NCI-H2081 (cell line): Measurements from ENCODE around the gene TMEM163.
"Not testable (repeated sequence)": the region's sequence is repeated elsewhere in the genome, so short reads cannot be mapped to it uniquely, and the experiment has no call there.

Experiments used
- DNase-seq, 2 experiments: peaks; one replicate each; lab custom pipeline; 2025; lab: John Stamatoyannopoulos, UW

The TMEM163 gene

DNA sequence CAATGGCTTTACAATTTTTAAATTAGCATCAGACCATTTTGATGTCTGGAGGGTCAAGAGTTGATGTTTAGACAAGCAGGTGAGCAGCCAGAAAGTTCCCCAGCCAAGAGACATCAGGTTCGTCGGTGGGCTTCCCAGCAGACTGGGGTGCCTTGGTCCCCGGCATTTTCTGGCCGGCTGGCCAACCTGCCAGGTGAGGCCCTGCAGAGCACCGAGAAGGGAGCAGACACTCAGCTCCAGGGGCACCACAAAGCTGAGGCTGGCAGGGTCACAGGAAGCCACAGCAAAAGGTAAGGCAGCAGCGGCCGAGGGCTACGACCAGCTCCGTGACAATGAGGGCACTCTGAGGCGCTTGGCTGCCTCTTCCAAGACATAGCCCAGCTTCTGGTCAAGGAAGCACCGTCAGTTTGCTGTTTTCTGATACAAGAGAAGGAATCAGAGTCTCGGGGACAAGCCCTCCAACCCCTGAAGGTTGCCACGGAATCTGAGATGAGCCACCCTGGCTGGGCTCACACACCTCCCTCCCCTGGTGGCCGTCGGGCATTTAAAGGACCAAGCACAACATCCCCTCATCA is 235.9 kb downstream of the TMEM163 start:
- DNase-seq, result no peak

DNA sequence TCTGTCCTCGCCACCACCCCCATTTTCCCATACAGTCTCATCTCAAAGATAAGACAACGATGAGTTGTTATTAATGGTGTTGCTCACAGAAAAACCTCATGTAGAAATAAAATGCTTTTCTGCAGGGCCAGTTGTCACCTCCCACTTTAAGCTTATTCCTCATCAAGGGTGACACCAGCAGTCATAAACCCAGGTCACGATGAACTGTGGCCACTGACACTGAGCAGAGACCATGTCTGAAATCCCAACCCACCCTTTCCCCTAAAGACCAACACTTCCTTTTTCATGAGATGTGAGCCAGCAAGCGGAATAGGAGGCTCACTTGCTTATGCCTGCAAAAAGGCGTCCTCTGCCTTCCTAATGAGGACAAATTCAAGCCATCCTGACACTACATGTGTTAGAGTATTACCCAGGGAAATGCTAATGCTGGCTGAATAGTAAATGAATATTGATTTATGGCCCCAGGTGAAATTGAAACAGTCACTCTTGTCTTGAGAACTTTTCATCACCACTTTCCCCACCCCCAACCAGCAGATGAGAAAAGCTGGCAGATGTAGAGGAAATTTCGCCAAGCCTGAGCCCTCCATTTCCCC is 236.6 kb downstream of the TMEM163 start:
- no peak for DNase-seq

DNA sequence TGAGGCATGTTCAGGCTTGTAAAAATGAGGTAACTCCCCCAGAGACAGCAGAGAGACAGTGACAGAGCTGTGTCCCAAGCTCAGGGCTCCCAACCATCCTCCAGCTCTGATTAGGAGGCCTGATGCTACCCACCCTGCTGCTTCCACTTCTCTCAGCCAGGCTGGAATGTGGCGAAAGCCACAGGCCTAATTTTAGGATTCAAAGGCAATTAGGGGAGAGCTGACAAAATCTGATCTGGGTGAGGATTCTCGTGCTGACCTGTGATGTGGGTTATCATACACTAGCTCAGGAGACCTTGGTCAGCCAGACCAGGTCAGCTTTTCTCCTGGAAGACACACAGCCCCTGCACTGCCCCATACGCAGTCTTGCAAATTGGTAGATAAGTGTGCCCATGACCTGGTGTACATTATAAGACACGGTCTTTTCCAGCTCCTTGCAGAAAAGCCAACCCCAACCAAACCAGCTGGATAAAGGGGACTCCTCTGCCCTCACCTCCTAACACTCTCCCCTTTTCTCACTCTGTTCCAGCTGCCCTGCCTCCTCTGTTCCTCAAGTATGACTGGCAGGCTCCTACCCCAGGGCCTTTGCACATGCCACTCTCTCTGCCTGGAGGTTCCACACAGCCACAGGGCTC is 239.0 kb downstream of the TMEM163 start:
- no peak for DNase-seq

DNA sequence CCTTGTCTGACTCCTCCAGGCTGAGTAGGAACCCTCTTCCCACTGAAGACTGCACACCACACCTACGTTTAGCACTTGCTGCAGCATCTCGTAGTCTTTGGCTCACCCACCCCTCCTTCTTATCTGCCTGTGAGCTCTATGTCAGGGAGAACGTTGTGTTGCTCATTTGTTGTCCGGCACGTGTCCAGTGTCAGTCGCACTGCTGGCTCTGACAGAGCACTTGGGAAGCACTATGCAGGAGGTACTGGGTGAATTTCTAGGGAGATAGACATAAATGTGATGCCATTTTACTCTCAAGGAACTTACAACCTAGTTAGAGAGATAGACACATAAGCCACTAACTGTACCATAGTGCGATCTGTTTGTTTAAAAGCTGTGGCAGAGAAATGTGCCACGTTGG is 241.8 kb downstream of the TMEM163 start:
- not testable (repeated sequence) for DNase-seq

DNA sequence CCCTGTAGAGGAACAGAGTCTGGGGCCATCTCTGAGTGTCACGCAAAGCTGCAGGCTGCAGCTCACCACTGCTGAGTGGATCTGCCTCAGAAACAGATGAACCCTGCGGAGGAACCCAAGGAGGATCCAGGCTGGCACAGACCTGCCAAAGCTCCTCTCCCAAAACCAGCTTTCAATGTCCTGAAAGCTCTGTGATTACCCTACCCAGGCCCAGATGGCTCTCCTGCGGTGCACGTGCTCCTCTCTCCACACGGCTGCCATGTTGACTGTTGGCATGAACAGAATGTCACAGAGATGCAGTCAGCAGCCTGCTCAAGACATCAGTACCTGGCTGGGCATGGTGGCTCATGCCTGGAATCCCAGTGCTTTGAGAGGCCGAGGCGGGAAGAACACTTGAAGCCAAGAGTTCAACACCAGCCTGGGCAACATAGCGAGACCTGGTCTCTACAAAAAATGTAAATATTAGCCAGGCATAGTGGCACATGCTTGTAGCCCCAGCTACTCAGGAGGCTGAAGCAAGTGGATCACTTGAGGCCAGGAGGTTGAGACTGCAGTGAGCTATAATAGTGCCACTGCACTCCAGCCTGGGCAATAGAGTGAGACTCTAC is 248.1 kb downstream of the TMEM163 start:
- no peak for DNase-seq

DNA sequence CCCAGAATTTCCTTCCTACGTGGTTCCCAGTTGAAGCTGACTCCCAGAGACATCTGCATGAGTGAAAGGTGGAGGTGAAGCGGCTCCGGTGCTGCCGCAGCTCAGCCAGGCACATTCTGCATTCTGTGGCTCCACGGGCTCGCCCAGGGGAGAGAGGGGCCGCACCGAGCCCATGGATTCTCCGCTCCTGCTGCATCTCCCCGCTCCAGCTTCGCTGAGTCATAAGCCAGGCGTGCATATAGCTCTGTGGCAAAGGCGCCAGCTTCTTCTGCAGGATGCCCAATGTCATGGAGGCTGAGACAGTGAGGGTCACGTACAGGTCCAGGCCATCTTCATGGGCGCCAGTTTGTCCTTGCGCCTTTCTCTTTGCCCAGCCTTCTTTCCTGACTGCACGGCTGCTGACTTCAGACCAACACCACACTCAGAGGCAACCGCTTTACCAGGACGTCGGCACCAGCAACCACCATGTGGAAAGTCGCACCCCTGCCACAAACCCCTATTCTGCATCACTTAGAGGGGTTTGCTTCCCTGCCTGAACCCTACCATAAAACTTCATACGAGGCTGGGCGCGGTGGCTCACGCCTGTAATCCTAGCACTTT is 249.2 kb downstream of the TMEM163 start:
- DNase-seq, result no peak

DNA sequence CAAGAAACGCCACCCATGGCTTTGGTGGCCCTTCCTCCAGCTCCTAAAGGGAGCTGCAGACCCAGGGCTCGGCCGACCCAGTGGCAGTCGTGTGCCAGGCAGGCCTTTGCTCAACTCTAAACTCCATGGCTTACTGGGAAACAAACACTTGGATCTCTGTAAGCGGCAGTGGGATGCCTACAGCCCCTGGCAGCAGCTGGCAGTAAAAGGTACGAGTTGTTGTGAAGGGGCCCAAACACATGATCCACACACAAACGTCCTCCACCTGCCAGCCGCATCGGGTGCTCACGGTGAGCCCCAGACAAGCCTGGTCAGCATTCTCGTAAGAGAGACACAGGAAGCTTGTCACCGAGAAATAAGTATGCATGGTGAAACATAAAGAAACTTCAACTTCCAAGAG is 250.0 kb downstream of the TMEM163 start:
- no peak for DNase-seq

DNA sequence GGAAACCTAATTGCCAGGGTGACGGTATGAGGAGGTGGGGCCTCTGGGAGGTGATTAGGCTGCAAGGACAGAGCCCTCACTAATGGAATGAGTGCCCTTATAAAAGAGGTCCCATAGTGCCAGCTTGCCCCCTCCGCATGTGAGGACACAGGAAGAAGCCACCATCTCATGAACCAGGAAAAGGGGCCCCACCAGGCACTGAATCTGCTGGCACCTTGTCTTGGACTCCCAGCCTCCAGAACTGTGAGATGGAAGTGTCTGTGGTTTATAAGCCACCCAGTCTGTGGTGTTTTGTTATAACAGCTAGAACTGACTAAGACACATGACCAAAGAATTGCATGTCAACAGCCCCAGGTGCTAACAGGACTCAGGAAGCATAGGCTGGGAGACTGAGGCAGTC is 250.6 kb downstream of the TMEM163 start:
- DNase-seq, result no peak

DNA sequence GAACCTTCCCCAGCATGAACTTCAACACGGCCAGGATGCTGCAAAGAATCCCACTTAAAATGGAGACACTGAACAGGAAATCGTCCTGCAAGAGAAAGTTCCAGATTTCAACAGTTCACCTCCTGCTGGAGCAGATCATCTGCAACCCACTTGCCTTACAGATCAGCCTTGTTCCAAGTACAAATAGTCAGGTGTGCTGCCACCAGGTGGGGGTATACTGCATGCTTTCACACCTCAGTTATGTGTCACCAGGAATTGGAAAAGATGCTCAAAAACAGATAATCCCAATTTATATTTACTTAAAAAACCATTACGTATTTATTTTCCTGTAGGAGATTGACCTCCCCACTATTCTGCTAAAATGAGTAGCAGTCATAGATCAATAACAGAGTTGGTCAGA is 252.7 kb downstream of the TMEM163 start:
- DNase-seq, result peak; percentile 44 to 71

DNA sequence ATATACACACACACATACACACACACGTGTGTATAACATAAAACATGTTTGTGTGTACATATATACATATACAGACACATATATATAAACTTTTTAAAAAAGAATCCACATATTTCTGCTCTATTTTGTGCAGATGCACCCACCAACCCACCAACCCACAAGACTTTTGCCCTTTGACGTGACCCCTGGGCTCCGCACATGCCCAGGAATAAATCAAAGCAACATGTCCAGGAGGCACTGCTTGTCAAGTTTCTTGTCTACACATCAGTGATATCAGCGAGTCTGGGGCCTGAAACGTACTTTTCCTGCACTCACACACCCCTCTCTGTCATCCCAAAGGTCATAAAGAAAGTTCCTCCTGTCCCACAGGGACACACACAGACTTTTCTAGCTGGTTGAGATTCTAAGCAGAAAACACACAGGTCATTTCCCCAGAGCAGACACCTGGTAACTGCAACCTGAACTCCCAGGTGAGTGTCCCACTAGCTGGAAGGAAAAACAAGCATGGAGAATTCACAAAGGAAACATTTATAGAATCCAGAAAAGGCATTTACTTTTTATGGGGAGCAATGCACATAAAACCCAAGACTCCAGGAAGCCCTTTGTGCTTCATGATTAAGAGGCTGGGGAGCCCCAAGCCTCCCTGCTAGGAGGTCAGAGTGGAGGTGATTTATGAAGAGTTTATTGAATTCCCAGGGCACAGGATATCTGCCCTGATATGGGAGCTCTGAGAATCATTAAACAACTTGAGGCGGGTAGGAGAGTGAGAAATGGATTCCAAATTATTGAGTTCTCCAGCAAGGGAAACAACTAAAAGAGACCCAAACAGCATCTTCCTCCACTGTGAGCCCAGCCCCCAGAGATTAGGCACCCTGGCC is 253.3 kb downstream of the TMEM163 start:
- DNase-seq, result no peak

DNA sequence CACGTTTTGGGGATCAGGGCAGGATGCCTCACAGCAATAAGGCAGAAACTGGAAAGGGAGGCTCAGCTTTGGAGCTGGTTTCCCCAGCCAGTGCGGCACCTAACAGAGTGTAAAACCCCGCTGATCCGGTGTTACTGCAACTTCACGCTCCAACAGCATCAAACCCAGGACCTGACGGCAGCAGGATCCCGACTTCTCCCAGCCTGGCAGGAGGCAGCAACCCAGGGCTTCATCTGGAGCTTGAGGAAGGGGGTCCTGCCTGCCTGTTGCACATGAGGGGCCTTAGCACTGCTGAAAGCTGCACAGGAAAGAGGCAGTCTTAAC is 255.1 kb downstream of the TMEM163 start:
- no peak for DNase-seq

DNA sequence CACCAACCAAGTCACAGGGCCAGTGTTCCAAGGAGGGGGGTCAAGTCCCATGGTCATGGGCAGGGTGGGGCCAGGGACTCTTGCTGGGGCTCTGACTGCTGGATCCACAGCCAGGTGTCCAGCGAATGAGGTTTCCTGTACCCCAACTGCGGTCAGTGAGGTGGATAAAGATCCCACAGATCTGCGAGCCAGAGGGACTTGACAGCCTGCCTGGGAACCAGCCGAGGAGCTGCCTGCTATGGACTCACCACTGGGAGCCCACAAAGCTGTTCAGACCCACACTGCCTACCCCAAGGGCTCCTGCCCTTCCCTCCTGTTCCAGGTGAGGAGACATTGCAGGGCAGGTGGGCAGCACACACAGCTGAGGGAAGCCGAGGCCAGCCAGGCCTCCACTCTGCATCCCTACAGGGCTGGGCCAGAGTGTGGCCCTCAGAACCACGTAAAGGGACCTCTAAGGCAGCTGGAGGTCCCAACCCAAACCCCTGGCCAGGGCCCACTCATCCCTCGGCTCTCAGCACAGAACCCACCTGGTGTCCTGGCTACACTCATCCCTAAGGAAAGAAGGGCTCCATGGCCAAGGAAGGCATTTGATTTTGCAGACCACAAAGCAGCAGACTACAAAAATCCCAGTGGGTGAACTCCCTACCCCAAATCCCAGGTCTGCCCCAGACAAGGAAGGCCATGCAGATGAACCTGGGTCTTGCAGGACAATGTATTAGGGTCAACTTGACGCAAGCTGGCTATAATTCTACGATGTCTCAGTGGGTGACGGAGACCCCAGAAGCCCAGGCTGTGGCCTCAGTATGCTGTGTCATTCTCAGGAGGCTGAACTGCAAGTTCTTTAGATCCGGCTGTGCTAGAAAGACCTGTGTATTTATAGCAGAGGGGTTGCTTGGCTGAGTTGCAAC is 255.8 kb downstream of the TMEM163 start:
- DNase-seq, result no peak

DNA sequence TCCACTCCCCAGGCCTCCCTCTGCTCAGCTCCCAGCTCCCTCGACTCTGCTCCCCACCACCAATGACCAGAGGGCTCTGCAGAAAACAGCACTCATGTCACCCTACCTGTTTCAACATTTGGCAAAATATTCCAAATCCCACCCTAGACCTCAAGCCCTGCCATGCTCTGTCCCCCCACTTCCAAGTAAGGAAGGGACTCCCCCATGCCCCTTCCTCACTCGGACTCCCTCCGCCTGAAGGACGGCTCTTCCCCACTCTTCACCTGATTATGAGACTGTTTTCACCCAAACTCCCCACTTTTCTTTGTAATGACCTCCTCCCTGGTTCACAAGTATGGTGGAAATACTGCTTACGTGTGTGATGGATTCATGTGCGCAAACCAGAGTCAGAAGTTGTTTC is 256.5 kb downstream of the TMEM163 start:
- no peak for DNase-seq

DNA sequence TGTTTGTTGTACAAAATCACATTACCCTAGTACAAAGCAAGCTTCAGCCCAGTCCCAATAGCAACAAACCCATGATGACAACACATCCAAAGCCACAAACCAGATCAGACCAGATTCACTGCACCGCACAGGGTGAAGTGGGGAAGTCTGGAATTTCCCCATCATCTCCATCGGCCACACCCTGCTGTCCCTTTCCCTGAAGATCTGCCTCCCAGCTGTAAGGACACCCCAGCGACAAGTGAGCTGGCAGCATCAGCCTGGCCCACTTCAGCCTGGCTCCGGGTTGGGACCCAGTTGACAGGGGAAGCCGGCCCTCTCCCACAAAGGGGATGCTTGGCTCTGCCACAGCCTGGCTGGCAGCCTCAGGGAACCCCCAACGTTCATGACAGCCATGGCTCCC is 257.3 kb downstream of the TMEM163 start:
- no peak for DNase-seq

DNA sequence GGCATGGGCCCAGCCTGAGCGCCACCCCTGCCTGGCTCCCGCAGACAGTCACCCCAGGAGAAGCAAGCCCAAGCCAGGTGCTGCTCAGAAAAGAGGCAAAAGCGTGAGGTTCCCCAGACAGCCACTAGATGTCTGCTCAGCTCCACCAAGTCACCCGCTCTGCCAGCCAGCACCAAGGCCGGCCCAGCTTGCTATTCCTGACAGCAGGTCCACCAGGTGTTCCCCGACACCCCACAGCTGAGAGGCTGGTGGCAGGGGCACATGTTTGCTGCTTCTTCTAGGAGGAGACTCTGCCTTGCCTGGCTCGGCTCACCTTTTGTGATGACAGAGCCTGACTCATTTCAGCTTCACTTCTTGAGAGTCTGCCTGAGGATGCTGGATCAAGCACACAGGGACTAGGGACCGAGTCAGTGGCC is 258.2 kb downstream of the TMEM163 start:
- peak; percentile 83 to 89 for DNase-seq

DNA sequence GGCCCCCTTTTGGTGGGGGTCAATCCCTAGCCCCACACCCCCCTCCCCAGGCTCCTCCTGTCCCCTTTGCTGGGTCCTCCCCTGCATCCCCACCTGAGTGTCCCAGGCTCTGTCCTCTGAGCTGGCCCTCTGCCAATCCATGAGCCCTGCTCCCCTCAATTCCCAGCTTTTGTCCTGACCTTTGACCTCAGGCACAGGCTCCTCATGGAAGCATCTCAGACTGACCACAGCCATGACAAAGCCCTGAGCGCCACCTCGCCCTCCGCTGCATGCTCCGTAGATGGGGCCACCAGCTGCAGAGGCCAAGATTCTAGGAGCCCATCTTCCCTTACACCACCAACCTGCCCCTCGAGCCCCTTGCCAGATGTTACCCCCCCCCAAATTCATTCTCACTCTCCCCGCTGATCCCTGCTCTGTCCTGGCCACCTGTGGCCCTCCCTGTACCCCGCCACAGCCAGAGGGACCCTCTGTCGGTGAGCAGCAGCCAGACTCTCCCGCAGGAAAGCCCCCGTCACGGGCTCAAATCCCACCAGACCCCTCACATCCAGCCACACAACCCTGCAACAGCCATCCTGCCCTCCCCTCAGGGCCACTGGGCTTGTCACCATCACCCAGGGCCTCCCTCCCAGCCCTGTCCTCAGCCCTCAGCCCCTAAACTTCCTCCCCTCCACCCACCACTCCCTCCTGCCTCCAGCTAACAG is 258.9 kb downstream of the TMEM163 start:
- no peak for DNase-seq

DNA sequence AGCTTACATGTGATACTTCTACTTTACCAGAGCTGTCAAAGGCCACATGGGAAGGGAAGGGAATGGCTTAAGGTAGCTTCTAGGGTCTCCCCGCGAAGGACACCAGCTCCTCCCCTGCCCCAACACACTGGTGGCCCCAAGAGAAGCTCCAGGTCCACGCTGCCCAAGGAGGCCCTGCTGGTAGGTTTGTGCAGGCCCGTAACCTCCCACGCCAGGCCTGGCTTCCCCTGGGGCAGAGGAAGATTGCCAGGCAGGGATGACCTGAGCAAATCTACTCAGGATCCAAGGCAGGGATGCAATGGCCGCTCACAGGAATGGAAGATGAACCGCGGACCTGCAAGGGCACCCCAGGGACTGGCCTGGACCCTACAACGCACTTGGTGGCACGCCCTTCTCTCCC is 259.9 kb downstream of the TMEM163 start:
- DNase-seq, result no peak

DNA sequence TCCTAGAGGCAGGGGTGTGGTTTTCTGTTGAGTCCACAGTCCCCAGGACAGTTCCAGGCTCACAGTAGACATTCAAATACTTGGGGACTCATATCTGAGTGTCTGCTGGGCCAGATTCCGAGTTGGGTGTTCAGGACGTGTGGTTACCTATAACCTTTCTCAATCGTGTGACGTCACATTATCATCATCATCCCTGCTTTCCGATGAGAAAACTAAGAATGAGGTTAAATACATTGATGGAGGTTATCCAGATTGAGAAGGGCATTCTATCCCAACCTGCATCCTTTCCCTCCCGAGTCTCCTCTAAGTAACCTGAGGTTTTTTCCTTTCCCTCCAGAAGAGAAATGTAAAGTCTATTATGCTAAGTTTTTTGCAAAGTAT is 260.3 kb downstream of the TMEM163 start:
- no peak for DNase-seq

DNA sequence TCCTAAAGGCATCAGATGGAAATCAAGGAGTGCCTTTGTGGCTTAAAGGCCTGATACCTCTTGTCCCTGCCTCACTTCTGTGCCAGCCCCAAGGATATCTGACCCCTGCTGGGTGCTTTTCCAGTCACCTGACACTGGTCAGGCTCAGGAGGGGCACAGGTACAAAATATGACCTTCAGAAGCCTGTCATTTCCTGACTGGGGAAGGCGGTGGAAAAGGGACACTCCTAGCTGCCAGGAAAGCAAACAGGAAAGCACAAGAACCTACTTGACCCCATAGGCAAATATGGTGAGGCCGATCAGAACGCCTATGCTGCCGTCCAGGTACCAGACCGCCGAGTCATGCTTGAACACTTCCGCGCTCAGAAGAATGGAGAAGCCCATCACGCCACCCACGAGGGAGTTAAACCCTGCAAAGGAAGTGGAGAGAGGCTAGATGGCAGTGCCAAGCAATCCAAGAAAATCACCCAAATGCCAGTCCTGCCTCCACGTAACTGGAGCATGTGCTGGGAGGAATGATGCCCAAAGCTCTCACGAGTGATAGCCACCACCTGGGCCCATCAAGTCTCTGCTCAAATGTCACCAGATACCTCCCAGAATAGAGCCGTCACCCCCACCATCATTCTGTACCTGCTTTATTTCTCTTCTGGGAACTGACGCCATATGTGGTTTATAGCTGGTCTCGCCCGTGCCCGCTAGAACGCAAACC is 260.9 kb downstream of the TMEM163 start:
- no peak for DNase-seq

DNA sequence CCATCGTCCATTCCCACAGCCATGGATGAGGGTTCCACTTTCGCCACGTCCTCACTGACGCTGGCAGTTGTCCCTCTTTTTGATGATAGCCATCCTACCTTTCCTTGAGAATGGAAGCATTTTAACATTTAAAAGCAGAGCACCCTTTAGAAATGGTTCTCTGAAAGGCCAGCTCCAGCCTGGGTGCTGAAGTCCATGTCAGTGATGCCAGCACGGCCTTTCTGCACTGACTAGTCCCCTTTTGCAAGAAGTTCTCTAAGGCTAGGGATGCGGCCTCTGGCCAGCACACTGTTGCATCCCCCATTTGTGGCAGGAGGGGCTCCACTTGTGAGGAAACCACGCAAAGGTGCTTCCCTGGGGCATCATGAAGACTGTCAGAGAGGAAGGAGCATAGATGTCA is 261.4 kb downstream of the TMEM163 start:
- DNase-seq, result no peak
